Fibroblast of villous mesenchyme (primary cell): ENCODE measurements around the gene RNH1. TPM values are rescaled to one million over a fixed set of nuclear protein-coding genes. Genes with fewer than 3 reads are reported as not detected.

Experiments used
- DNase-seq: peaks from one replicate; pipeline ENCODE4 v3.0.0-alpha.2; 2010; ENCODE audit warnings: low read depth
- H3K4me3 ChIP-seq: 2 replicates; pipeline ENCODE4 v1.5.1; 2011; ENCODE audit warnings: low read depth, mild to moderate bottlenecking, low read length
- CTCF ChIP-seq: IDR thresholded peaks from 2 replicates; pipeline ENCODE4 v1.5.1; 2012; ENCODE audit warnings: low read depth, mild to moderate bottlenecking, low read length; ENCODE audit not compliant: insufficient read depth
- total RNA-seq: library from RNA; depleted of rRNA; stranded (reverse); fragments of >200 nt; gene quantifications from 2 replicates; pipeline ENCODE4 v1.2.3, GENCODE V29; 2012

Gene RNH1
- total RNA-seq, 1 donor = 259 TPM

- TF ChIP-seq CTCF = no peak
- DNase-seq = no peak
- H3K4me3 ChIP-seq = no peak overlapping the region
These were observed 37.8 kb upstream of the RNH1 start for GRCh38 chr11:544817-545166.

- H3K4me3 ChIP-seq = no peak overlapping the region
These were observed 34.4 kb upstream of the RNH1 start for GRCh38 chr11:541433-541885.

GRCh38 chr11:540583-541432 lies 33.8 kb upstream of the RNH1 start:
- H3K4me3 ChIP-seq = no peak overlapping the region
- no peak for DNase-seq
- TF ChIP-seq CTCF = no peak

More at GRCh38 chr11:541433-541885, 34.4 kb upstream of the RNH1 start:
- TF ChIP-seq CTCF = no peak
- no peak for DNase-seq

- TF ChIP-seq CTCF = no peak
- no peak overlapping the region for H3K4me3 ChIP-seq
- DNase-seq = no peak
These were observed 33.0 kb upstream of the RNH1 start for GRCh38 chr11:539971-540481.

GRCh38 chr11:538431-539051 lies 31.5 kb upstream of the RNH1 start:
- TF ChIP-seq CTCF = no peak
- H3K4me3 ChIP-seq = no peak overlapping the region
- DNase-seq = no peak

- no peak for DNase-seq
- H3K4me3 ChIP-seq = peak overlapping the region; percentile 59
- TF ChIP-seq CTCF = no peak
These were observed 30.8 kb upstream of the RNH1 start for GRCh38 chr11:537622-538430.
